ENCODE results near the gene TJP1. TPM values are rescaled to one million over a fixed set of nuclear protein-coding genes. Genes with fewer than 3 reads are reported as not detected.
A peak's percentile ranks its signal among the peaks of the same experiment; 100 is the strongest.

The TJP1 gene
- total RNA-seq, 1 experiment from 2014 or later, result 137 TPM

- no TSS peak for BruUV-seq (replicated peaks)
- POLR2A ChIA-PET, result interaction anchor here (1.2 to 5.9 kb wide), 4 partner anchors 63 to 316 kb away, joined by 3 to 36 read pairs (median 5); partner anchors contain the start of gene TJP1
These were observed 72.7 kb downstream of the TJP1 start for GRCh38 chr15:29749365-29750086.

GRCh38 chr15:29747837-29748417 lies 74.3 kb downstream of the TJP1 start:
- no peak overlapping the region for H3K27ac Mint-ChIP-seq (ENCODE audit: low read depth, unreplicated experiment)
- H3K36me3 Mint-ChIP-seq (ENCODE audit: insufficient read depth, unreplicated experiment), result peaks cover 49% of the 10 kb centered on the region
- BruUV-seq (replicated peaks), result no TSS peak
- H3K4me3 Mint-ChIP-seq (ENCODE audit: unreplicated experiment), result no peak overlapping the region
- DNase-seq (ENCODE audit: unreplicated experiment), result peak; percentile 30
- ChIA-PET POLR2A (interaction anchor here (0.7 to 5.9 kb wide), 11 partner anchors 8 to 326 kb away, joined by 3 to 36 read pairs (median 4); partner anchors contain the start of gene TJP1), CTCF (interaction anchor here (0.7 to 6.8 kb wide), 10 partner anchors 73 to 330 kb away, joined by 3 to 71 read pairs (median 6); no protein-coding TSS in a partner anchor)
- intact Hi-C loops (cut with micrococcal nuclease), result loop anchor here (1.0 to 10.0 kb wide), 4 partner anchors 73 to 327 kb away; no protein-coding TSS in a partner anchor
- H3K9me3 Mint-ChIP-seq (ENCODE audit: unreplicated experiment), result no peaks in the 10 kb centered on the region
- TF ChIP-seq CTCF (IDR thresholded peaks at IDR 0.05; ENCODE audit: unreplicated experiment), result peak; percentile 38
- no peaks in the 10 kb centered on the region for H3K4me1 Mint-ChIP-seq (ENCODE audit: insufficient read depth, unreplicated experiment)
- no peaks in the 10 kb centered on the region for H3K27me3 Mint-ChIP-seq (ENCODE audit: insufficient read depth, unreplicated experiment)

More at GRCh38 chr15:29749365-29750086, 72.7 kb downstream of the TJP1 start:
- Mint-ChIP-seq H3K4me1 (ENCODE audit: insufficient read depth, unreplicated experiment) (no peaks in the 10 kb centered on the region), H3K27me3 (ENCODE audit: insufficient read depth, unreplicated experiment) (no peaks in the 10 kb centered on the region), H3K4me3 (ENCODE audit: unreplicated experiment) (no peak overlapping the region), H3K36me3 (ENCODE audit: insufficient read depth, unreplicated experiment) (peaks cover 44% of the 10 kb centered on the region), H3K27ac (ENCODE audit: low read depth, unreplicated experiment) (no peak overlapping the region), H3K9me3 (ENCODE audit: unreplicated experiment) (no peaks in the 10 kb centered on the region)
- TF ChIP-seq CTCF (IDR thresholded peaks at IDR 0.05; ENCODE audit: unreplicated experiment), result no peak
- DNase-seq (ENCODE audit: unreplicated experiment), result no peak
- intact Hi-C loops (cut with micrococcal nuclease), result loop anchor here (2.0 to 10.0 kb wide), 2 partner anchors 175 to 325 kb away; no protein-coding TSS in a partner anchor
- CTCF ChIA-PET, result interaction anchor here (0.6 to 6.8 kb wide), 11 partner anchors 84 to 1474 kb away, joined by 3 to 71 read pairs (median 5); no protein-coding TSS in a partner anchor

GRCh38 chr15:29743475-29743874 lies 78.8 kb downstream of the TJP1 start:
- no peaks in the 10 kb centered on the region for H3K9me3 Mint-ChIP-seq (ENCODE audit: unreplicated experiment)
- ChIA-PET POLR2A (interaction anchor here (0.5 to 5.9 kb wide), 4 partner anchors 8 to 186 kb away, joined by 3 to 36 read pairs (median 3); partner anchors contain the start of gene TJP1), CTCF (interaction anchor here (0.6 to 1.3 kb wide), 4 partner anchors 182 to 643 kb away, joined by 3 to 6 read pairs (median 4); no protein-coding TSS in a partner anchor)
- H3K4me3 Mint-ChIP-seq (ENCODE audit: unreplicated experiment), result no peak overlapping the region
- H3K27ac Mint-ChIP-seq (ENCODE audit: low read depth, unreplicated experiment), result no peak overlapping the region
- H3K36me3 Mint-ChIP-seq (ENCODE audit: insufficient read depth, unreplicated experiment), result peaks cover 67% of the 10 kb centered on the region
- no peaks in the 10 kb centered on the region for H3K27me3 Mint-ChIP-seq (ENCODE audit: insufficient read depth, unreplicated experiment)
- H3K4me1 Mint-ChIP-seq (ENCODE audit: insufficient read depth, unreplicated experiment), result no peaks in the 10 kb centered on the region
- no peak for DNase-seq (ENCODE audit: unreplicated experiment)
- no TSS peak for BruUV-seq (replicated peaks)
- intact Hi-C loops (cut with micrococcal nuclease), result loop anchor here (10.0 kb wide), 1 partner anchor 331 kb away; no protein-coding TSS in a partner anchor
- no peak for TF ChIP-seq CTCF (IDR thresholded peaks at IDR 0.05; ENCODE audit: unreplicated experiment)
